ENCODE data around the gene TRAM2. TPM values are rescaled to one million over a fixed set of nuclear protein-coding genes. Genes with fewer than 3 reads are reported as not detected.

TRAM2 gene
- total RNA-seq, 2 donors from 2014 or later, result 16.9 to 20.5 TPM

DNA sequence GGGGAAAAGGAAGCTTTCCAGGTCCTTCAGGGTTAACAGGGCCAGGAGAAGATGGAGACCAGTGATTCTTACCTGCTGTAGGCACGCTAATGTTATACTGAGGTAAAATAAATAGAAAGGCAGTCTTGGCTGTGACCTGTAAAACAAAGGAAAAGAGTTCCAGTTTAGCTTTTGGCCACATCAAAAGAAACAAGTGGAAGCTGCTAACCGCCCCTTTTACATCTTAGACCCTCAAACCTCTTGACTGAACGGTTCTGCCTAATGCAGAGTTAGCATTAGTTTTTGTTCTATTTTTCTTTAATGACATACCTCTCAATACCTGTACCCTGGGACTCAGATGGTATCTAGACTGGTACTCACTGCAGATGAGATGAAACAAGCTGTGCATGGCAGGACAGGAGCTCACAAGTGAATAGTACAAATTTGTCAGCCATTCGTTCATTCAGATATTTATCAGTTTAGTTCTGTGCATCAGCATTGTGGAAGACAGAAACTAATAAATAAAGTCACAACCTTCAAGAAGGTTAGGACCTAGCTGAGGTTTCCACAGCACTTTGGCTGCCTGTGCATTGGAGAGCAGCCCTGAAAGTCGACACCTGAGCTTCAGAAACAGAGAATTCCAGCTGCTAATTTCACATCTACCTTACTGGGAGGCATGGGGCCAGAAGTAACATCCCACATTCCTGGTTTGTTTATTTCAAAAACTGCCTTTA is 41.0 kb downstream of the TRAM2 start:
- H3K4me1 ChIP-seq (ENCODE audit: control insufficient read depth, insufficient read depth, low read length), result peaks cover 5% of the 10 kb centered on the region
- no peaks in the 10 kb centered on the region for H3K9me3 ChIP-seq (ENCODE audit: control insufficient read depth, low read length)
- H3K27me3 ChIP-seq (ENCODE audit: control insufficient read depth, insufficient read depth, low read length, poor library complexity, severe bottlenecking), result no peaks in the 10 kb centered on the region
- H3K4me1 Mint-ChIP-seq, result peaks cover 16% of the 10 kb centered on the region
- H3K36me3 ChIP-seq (ENCODE audit: control insufficient read depth, insufficient read depth, low read length), result peaks cover 8% of the 10 kb centered on the region
- H3K9me3 Mint-ChIP-seq, result no peaks in the 10 kb centered on the region
- H3K36me3 Mint-ChIP-seq (ENCODE audit: low read depth), result peaks cover 18% of the 10 kb centered on the region
- WGBS, 2 experiments (ENCODE audit: insufficient coverage in 1 of 2, insufficient read length in 1 of 2), result 89 to 94% methylated on average over 5 of the region's 5 CpGs
- H3K27ac ChIP-seq (ENCODE audit: low read depth, low read length), result no peak overlapping the region
- no peak for DNase-seq
- H3K4me3 Mint-ChIP-seq, result no peak overlapping the region
- TF ChIP-seq, protein P1, sequence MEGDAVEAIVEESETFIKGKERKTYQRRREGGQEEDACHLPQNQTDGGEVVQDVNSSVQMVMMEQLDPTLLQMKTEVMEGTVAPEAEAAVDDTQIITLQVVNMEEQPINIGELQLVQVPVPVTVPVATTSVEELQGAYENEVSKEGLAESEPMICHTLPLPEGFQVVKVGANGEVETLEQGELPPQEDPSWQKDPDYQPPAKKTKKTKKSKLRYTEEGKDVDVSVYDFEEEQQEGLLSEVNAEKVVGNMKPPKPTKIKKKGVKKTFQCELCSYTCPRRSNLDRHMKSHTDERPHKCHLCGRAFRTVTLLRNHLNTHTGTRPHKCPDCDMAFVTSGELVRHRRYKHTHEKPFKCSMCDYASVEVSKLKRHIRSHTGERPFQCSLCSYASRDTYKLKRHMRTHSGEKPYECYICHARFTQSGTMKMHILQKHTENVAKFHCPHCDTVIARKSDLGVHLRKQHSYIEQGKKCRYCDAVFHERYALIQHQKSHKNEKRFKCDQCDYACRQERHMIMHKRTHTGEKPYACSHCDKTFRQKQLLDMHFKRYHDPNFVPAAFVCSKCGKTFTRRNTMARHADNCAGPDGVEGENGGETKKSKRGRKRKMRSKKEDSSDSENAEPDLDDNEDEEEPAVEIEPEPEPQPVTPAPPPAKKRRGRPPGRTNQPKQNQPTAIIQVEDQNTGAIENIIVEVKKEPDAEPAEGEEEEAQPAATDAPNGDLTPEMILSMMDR (conservative IDR thresholded peaks at IDR 0.05), result no peak
- H3K27ac Mint-ChIP-seq, result no peak overlapping the region
- H3K27me3 Mint-ChIP-seq (ENCODE audit: insufficient read depth), result no peaks in the 10 kb centered on the region
- H3K9ac ChIP-seq (ENCODE audit: extremely low read depth, low read length, poor library complexity, severe bottlenecking), result no peak overlapping the region
- no peak overlapping the region for H3K4me3 ChIP-seq (ENCODE audit: low read length)

DNA sequence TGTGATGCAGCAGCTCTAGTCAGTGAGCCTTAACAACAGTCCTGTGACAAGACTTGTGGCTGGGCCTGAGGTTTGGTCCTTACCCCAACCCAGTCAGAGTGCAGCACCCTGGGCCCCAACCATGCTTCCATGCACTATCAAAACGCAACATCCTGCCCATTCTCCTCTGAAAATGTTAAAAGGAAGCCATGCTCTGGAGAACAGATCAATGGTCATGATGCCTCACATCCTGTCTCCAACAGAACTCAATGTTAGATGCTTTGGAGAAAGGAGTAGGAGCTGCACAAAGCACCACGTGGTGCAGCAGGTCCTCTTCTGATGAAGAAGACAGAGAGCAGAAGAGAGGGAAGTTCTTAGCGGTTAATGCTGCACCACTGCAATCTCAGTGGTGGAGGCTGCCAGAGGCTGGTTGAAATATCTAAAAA is 41.9 kb downstream of the TRAM2 start:
- H3K36me3 ChIP-seq (ENCODE audit: control insufficient read depth, insufficient read depth, low read length), result peaks cover 8% of the 10 kb centered on the region
- H3K27ac ChIP-seq (ENCODE audit: low read depth, low read length), result no peak overlapping the region
- Mint-ChIP-seq H3K4me3 (no peak overlapping the region), H3K4me1 (peaks cover 14% of the 10 kb centered on the region), H3K36me3 (ENCODE audit: low read depth) (peaks cover 18% of the 10 kb centered on the region), H3K27ac (no peak overlapping the region), H3K9me3 (no peaks in the 10 kb centered on the region), H3K27me3 (ENCODE audit: insufficient read depth) (no peaks in the 10 kb centered on the region)
- no peaks in the 10 kb centered on the region for H3K9me3 ChIP-seq (ENCODE audit: control insufficient read depth, low read length)
- no peak overlapping the region for H3K9ac ChIP-seq (ENCODE audit: extremely low read depth, low read length, poor library complexity, severe bottlenecking)
- no peaks in the 10 kb centered on the region for H3K27me3 ChIP-seq (ENCODE audit: control insufficient read depth, insufficient read depth, low read length, poor library complexity, severe bottlenecking)
- 90 to 92% methylated on average over 2 to 3 of the region's 3 CpGs for WGBS, 2 experiments (ENCODE audit: insufficient coverage in 1 of 2, insufficient read length in 1 of 2)
- TF ChIP-seq, protein P1 (conservative IDR thresholded peaks at IDR 0.05), result no peak
- no peak overlapping the region for H3K4me3 ChIP-seq (ENCODE audit: low read length)
- peaks cover 5% of the 10 kb centered on the region for H3K4me1 ChIP-seq (ENCODE audit: control insufficient read depth, insufficient read depth, low read length)
- no peak for DNase-seq

DNA sequence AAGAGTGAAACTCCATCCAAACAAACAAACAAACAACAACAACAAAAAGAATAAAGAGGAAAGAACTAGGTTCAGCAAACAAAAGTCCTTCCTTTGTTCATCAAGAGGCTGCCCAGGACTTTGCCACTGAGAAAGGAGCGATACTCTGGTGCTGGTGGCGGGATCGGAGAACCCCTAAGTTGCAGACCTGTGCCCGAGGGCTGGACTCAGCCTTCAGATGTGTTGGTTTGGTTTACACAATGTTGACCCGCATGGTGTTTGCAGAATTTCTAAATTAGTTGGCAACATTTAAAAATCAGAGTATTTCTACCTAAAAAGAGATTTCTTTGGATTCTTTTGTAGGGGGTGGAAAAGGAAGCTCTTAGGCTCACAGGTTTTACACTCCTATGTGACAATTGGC is 42.5 kb downstream of the TRAM2 start:
- Mint-ChIP-seq H3K4me3 (no peak overlapping the region), H3K36me3 (ENCODE audit: low read depth) (peaks cover 18% of the 10 kb centered on the region), H3K27ac (no peak overlapping the region), H3K4me1 (peaks cover 10% of the 10 kb centered on the region), H3K27me3 (ENCODE audit: insufficient read depth) (no peaks in the 10 kb centered on the region), H3K9me3 (no peaks in the 10 kb centered on the region)
- TF ChIP-seq, protein P1 (conservative IDR thresholded peaks at IDR 0.05), result no peak
- H3K9me3 ChIP-seq (ENCODE audit: control insufficient read depth, low read length), result no peaks in the 10 kb centered on the region
- no peak for DNase-seq
- peaks cover 8% of the 10 kb centered on the region for H3K36me3 ChIP-seq (ENCODE audit: control insufficient read depth, insufficient read depth, low read length)
- H3K27me3 ChIP-seq (ENCODE audit: control insufficient read depth, insufficient read depth, low read length, poor library complexity, severe bottlenecking), result no peaks in the 10 kb centered on the region
- 95 to 100% methylated on average over 4 to 5 of the region's 5 CpGs for WGBS, 2 experiments (ENCODE audit: insufficient coverage in 1 of 2, insufficient read length in 1 of 2)
- H3K9ac ChIP-seq (ENCODE audit: extremely low read depth, low read length, poor library complexity, severe bottlenecking), result no peak overlapping the region
- H3K27ac ChIP-seq (ENCODE audit: low read depth, low read length), result no peak overlapping the region
- peaks cover 5% of the 10 kb centered on the region for H3K4me1 ChIP-seq (ENCODE audit: control insufficient read depth, insufficient read depth, low read length)
- H3K4me3 ChIP-seq (ENCODE audit: low read length), result no peak overlapping the region
